Keratinocyte (primary cell): Measurements from ENCODE around the gene NOLC1.

Experiments
- EZH2 ChIP-seq: IDR thresholded peaks from one replicate; pipeline ENCODE4 v1.6.1; 2012; ENCODE audit warnings: inconsistent platforms, mild to moderate bottlenecking, low read length, moderate library complexity
- TF ChIP-seq, protein P1 (sequence below), 3 experiments: IDR thresholded peaks in 1 of 3; conservative IDR thresholded peaks in 1 of 3; optimal IDR thresholded peaks in 1 of 3; 2 replicates in 2 of 3; 3 replicates in 1 of 3; pipeline versions ENCODE3 to v1.5.1; 2011; ENCODE audit warnings: low read length in 3 of 3, mild to moderate bottlenecking in 3 of 3, moderate library complexity in 2 of 3, control low read depth in 1 of 3, inconsistent platforms in 1 of 3; ENCODE audit not compliant: insufficient read depth in 2 of 3; ENCODE audit errors: extremely low read depth in 1 of 3

DNA sequence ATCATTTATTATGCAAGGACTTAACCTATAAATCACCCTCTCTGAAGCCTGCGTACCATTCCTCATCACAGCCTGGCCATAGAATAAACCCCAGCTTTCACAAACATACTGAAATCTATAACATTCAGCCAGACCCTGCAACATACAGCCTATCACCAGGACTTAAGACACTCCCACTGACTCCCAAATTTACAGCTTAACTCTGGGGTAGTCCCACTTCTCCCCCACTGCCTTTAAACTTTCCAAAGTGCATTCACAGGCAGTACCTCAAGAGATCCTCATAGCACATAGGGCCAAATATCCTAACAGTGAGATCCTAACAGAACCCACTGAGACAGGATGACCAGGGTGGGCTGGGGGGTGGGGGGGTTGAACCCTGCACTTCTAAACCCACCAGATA lies 35.5 kb upstream of the NOLC1 start:
- TF ChIP-seq, protein P1, sequence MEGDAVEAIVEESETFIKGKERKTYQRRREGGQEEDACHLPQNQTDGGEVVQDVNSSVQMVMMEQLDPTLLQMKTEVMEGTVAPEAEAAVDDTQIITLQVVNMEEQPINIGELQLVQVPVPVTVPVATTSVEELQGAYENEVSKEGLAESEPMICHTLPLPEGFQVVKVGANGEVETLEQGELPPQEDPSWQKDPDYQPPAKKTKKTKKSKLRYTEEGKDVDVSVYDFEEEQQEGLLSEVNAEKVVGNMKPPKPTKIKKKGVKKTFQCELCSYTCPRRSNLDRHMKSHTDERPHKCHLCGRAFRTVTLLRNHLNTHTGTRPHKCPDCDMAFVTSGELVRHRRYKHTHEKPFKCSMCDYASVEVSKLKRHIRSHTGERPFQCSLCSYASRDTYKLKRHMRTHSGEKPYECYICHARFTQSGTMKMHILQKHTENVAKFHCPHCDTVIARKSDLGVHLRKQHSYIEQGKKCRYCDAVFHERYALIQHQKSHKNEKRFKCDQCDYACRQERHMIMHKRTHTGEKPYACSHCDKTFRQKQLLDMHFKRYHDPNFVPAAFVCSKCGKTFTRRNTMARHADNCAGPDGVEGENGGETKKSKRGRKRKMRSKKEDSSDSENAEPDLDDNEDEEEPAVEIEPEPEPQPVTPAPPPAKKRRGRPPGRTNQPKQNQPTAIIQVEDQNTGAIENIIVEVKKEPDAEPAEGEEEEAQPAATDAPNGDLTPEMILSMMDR (optimal IDR thresholded peaks at IDR 0.05 in 1 of 3, IDR thresholded peaks at IDR 0.05 in 1 of 3, conservative IDR thresholded peaks at IDR 0.05 in 1 of 3; ENCODE audit: extremely low read depth in 1 of 3, insufficient read depth in 2 of 3, low read length in 3 of 3), result no peak
- no peak for TF ChIP-seq EZH2
